HCT116 (cell line): Measurements from ENCODE around the gene ALMS1. TPM values are rescaled to one million over a fixed set of nuclear protein-coding genes. Genes with fewer than 3 reads are reported as not detected.
"Not testable (repeated sequence)": the region's sequence is repeated elsewhere in the genome, so short reads cannot be mapped to it uniquely, and the experiment has no call there.

ENCODE experiments used
- ATAC-seq: fragments of 200-7000 bp; cut with Tn5 transposase; 2 replicates; pipeline ENCODE4 v1.9.1; 2020; ENCODE audit warnings: mild to moderate bottlenecking, moderate library complexity
- BruUV-seq: library from RNA; stranded (reverse); fragments of 400-500 nt; replicated peaks from 2 replicates; lab custom pipeline; 2021; lab: Mats Ljungman, UMichigan
- CTCF ChIA-PET: fragments of 300-600 bp; sonication (Branson Sonifier 250); formaldehyde crosslinking; loops from one replicate; lab custom pipeline; 2021; ENCODE audit warnings: antibody characterized with exemption; lab: Charles Lee
- POLR2A ChIA-PET: fragments of 300-600, 350-600 bp; sonication (Branson Sonifier 250); formaldehyde crosslinking; loops from one replicate; lab custom pipeline; 2021; ENCODE audit warnings: antibody characterized with exemption; lab: Charles Lee
- RAD21 ChIA-PET, 2 experiments: fragments of 300-600 bp; sonication (Branson Sonifier 250); formaldehyde crosslinking; loops; one replicate each; lab custom pipeline; 2023; ENCODE audit warnings: low total read pairs in 2 of 2; ENCODE audit not compliant: uncharacterized antibody in 2 of 2, unreplicated experiment in 2 of 2, low non-redundant PET in 1 of 2; lab: Charles Lee
- DNase-seq: peaks from one replicate; pipeline ENCODE4 v3.0.0-alpha.2; 2010; ENCODE audit warnings: low read depth, low spot score
- H2AFZ ChIP-seq: fragments of 200-600 bp; shearing (Covaris generic), sonication (generic); 2 replicates; pipeline ENCODE4 v1.6.1; 2017; ENCODE audit warnings: low read depth, mixed run types, mixed read lengths, antibody characterized with exemption, low read length; ENCODE audit not compliant: poor library complexity, severe bottlenecking
- H3K27ac ChIP-seq: 2 replicates; pipeline ENCODE4 v1.5.1; 2012; ENCODE audit warnings: low read depth, low read length
- H3K27me3 ChIP-seq: fragments of 200-600 bp; sonication (generic); 2 replicates; pipeline ENCODE4 v1.6.1; 2016; ENCODE audit warnings: mixed run types, low read length, mixed read lengths; ENCODE audit not compliant: insufficient read depth
- H3K36me3 ChIP-seq, 2 experiments: fragments of 200-500 bp in 1 of 2; fragments of 200-600 bp in 1 of 2; sonication (Bioruptor generic) in 1 of 2; sonication (generic) in 1 of 2; 2 replicates each; pipeline versions ENCODE4 v1.5.1 to v1.6.1; 2014 to 2016; ENCODE audit warnings: low read length in 2 of 2, inconsistent platforms in 1 of 2, mixed read lengths in 1 of 2, mixed run types in 1 of 2; ENCODE audit not compliant: insufficient read depth in 2 of 2, control insufficient read depth in 1 of 2
- H3K4me1 ChIP-seq, 2 experiments: fragments of 200-600 bp in 1 of 2; sonication (generic) in 1 of 2; 2 replicates each; pipeline versions ENCODE4 v1.5.1 to v1.6.1; 2012 to 2017; ENCODE audit warnings: low read length in 2 of 2, inconsistent platforms in 1 of 2, mild to moderate bottlenecking in 1 of 2, mixed read lengths in 1 of 2, mixed run types in 1 of 2, moderate library complexity in 1 of 2; ENCODE audit not compliant: insufficient read depth in 2 of 2, control insufficient read depth in 1 of 2
- H3K4me2 ChIP-seq: fragments of 200-600 bp; sonication (generic); 2 replicates; pipeline ENCODE4 v1.6.1; 2017; ENCODE audit warnings: mixed run types, low read length, mixed read lengths
- H3K4me3 ChIP-seq, 2 experiments: fragments of 200-600 bp in 1 of 2; sonication (generic) in 1 of 2; replicated peaks in 1 of 2; 2 replicates each; pipeline ENCODE4 v1.5.1; 2011 to 2016; ENCODE audit warnings: low read length in 2 of 2, control low read depth in 1 of 2, low read depth in 1 of 2, mild to moderate bottlenecking in 1 of 2, mixed read lengths in 1 of 2, mixed run types in 1 of 2
- H3K79me2 ChIP-seq: fragments of 200-600 bp; sonication (generic); 2 replicates; pipeline ENCODE4 v1.6.1; 2017; ENCODE audit warnings: mild to moderate bottlenecking, mixed run types, low read length, moderate library complexity, mixed read lengths; ENCODE audit not compliant: insufficient read depth
- H3K9ac ChIP-seq: fragments of 200-600 bp; sonication (generic); 2 replicates; pipeline ENCODE4 v1.6.1; 2016; ENCODE audit warnings: low read length, mixed read lengths
- H3K9me2 ChIP-seq: fragments of 200-600 bp; sonication (generic), shearing (Covaris generic); 2 replicates; pipeline ENCODE4 v1.6.1; 2017; ENCODE audit warnings: mixed run types, mild to moderate bottlenecking, moderate library complexity; ENCODE audit not compliant: insufficient read depth
- H3K9me3 ChIP-seq, 2 experiments: fragments of 200-500 bp in 1 of 2; fragments of 200-600 bp in 1 of 2; sonication (Bioruptor generic) in 1 of 2; sonication (generic) in 1 of 2; 2 replicates each; pipeline ENCODE4 v1.6.1; 2014 to 2017; ENCODE audit warnings: low read length in 2 of 2, mixed read lengths in 2 of 2, inconsistent platforms in 1 of 2, low read depth in 1 of 2, mild to moderate bottlenecking in 1 of 2, mixed run types in 1 of 2, moderate library complexity in 1 of 2; ENCODE audit not compliant: control insufficient read depth in 1 of 2, insufficient read depth in 1 of 2
- H4K20me1 ChIP-seq: fragments of 200-600 bp; sonication (generic), shearing (Covaris generic); 2 replicates; pipeline ENCODE4 v1.6.1; 2017; ENCODE audit warnings: mixed run types, mild to moderate bottlenecking, moderate library complexity; ENCODE audit not compliant: insufficient read depth
- CBX3 ChIP-seq: IDR thresholded peaks from 2 replicates; pipeline ENCODE4 v1.6.1; 2012; ENCODE audit warnings: low read depth
- CTCF ChIP-seq, 3 experiments: fragments of 200-600 bp in 1 of 3; sonication (generic) in 1 of 3; IDR thresholded peaks in 2 of 3; conservative IDR thresholded peaks in 1 of 3; 2 replicates each; pipeline ENCODE4 v1.5.1; 2012 to 2017; ENCODE audit warnings: low read depth in 2 of 3, low read length in 2 of 3, antibody characterized with exemption in 1 of 3, borderline replicate concordance in 1 of 3, control low read depth in 1 of 3, mild to moderate bottlenecking in 1 of 3, mixed read lengths in 1 of 3, mixed run types in 1 of 3, moderate library complexity in 1 of 3; ENCODE audit not compliant: insufficient read depth in 1 of 3
- JUND ChIP-seq: IDR thresholded peaks from 2 replicates; pipeline ENCODE4 v1.6.1; 2012
- RAD21 ChIP-seq: IDR thresholded peaks from 2 replicates; pipeline ENCODE4 v1.6.1; 2012; ENCODE audit warnings: low read depth, mild to moderate bottlenecking
- SRF ChIP-seq: IDR thresholded peaks from 2 replicates; pipeline ENCODE4 v1.6.1; 2012; ENCODE audit warnings: low read depth
- intact Hi-C: fragments of 100-400 bp; cut with micrococcal nuclease; formaldehyde crosslinking; loops from 2 replicates; pipeline ENCODE4 v1.10.0; 2022
- total RNA-seq: library from RNA; stranded (reverse); gene quantifications from one replicate; pipeline ENCODE4 v1.2.1, GENCODE V29; 2021; ENCODE audit not compliant: unreplicated experiment

ALMS1 gene
- total RNA-seq, 1 experiment from 2014 or later: 20.5 TPM

GRCh38 chr2:73528688-73529087 lies 143.1 kb downstream of the ALMS1 start:
- ATAC-seq (no peak), DNase-seq (no peak)
- H3K36me3 ChIP-seq: 0 out of 4 replicates have a peak, but pooled peaks cover 0 to 3% of the 10 kb centered on the region in 2 experiments
- no peaks in the 10 kb centered on the region for H3K4me1 ChIP-seq
- no peaks in the 10 kb centered on the region for H3K79me2 ChIP-seq
- no peaks in the 10 kb centered on the region for H3K27me3 ChIP-seq
- RAD21 ChIA-PET: no interaction called here
- intact Hi-C loops: no loop called here
- POLR2A ChIA-PET: no interaction called here
- H3K9me2 ChIP-seq: no peaks in the 10 kb centered on the region
- no peak overlapping the region for H2AFZ ChIP-seq
- no peak overlapping the region for H3K4me2 ChIP-seq
- no TSS peak for BruUV-seq
- H3K27ac ChIP-seq: no peak overlapping the region
- no peak for TF ChIP-seq SRF
- TF ChIP-seq CTCF (IDR thresholded peaks at IDR 0.05 in 2 of 3, conservative IDR thresholded peaks at IDR 0.05 in 1 of 3; ENCODE audit: borderline replicate concordance in 1 of 3, insufficient read depth in 1 of 3, low read depth in 2 of 3, low read length in 2 of 3): no peak
- no peak for TF ChIP-seq CBX3
- no peak for TF ChIP-seq JUND
- TF ChIP-seq RAD21: no peak
- CTCF ChIA-PET: no interaction called here
- no peaks in the 10 kb centered on the region for H4K20me1 ChIP-seq
- H3K9ac ChIP-seq: no peak overlapping the region
- H3K4me3 ChIP-seq: no peak overlapping the region
- H3K9me3 ChIP-seq: no peaks in the 10 kb centered on the region; a peak in 2 of 4 replicates

GRCh38 chr2:73530773-73531172 lies 145.1 kb downstream of the ALMS1 start:
- POLR2A ChIA-PET: not testable (repeated sequence)

More at GRCh38 chr2:73530773-73531172, 145.1 kb downstream of the ALMS1 start:
- H3K4me2 ChIP-seq, ATAC-seq, H3K36me3 ChIP-seq, DNase-seq, H3K4me3 ChIP-seq, H3K4me1 ChIP-seq, RAD21 ChIA-PET, CTCF ChIA-PET, H3K79me2 ChIP-seq, H3K9ac ChIP-seq, H3K9me3 ChIP-seq, intact Hi-C loops, H2AFZ ChIP-seq, BruUV-seq, H3K27me3 ChIP-seq, H3K27ac ChIP-seq, H4K20me1 ChIP-seq, H3K9me2 ChIP-seq: not testable (repeated sequence)
